OCI-LY7 (cell line): Measurements from ENCODE around the gene CADM2. TPM values are rescaled to one million over a fixed set of nuclear protein-coding genes. Genes with fewer than 3 reads are reported as not detected.

Source experiments
- BruUV-seq: library from RNA; stranded (reverse); fragments of 400-500 nt; replicated peaks from 2 replicates; lab custom pipeline; 2021; lab: Mats Ljungman, UMichigan
- CTCF ChIA-PET: fragments of 300-600 bp; sonication (Branson Sonifier 250); formaldehyde crosslinking; loops from one replicate; lab custom pipeline; 2022; ENCODE audit warnings: antibody characterized with exemption; ENCODE audit not compliant: unreplicated experiment; lab: Charles Lee
- POLR2A ChIA-PET: fragments of 300-600 bp; sonication (Branson Sonifier 250); formaldehyde crosslinking; loops from one replicate; lab custom pipeline; 2022; ENCODE audit warnings: antibody characterized with exemption; lab: Charles Lee
- DNase-seq: peaks from one replicate; pipeline ENCODE4 v3.0.0-alpha.2; 2015; ENCODE audit warnings: low spot score
- H2AFZ ChIP-seq: fragments of 200-600 bp; sonication (generic), shearing (Covaris generic); 2 replicates; pipeline ENCODE4 v1.6.1; 2014; ENCODE audit warnings: mild to moderate bottlenecking, antibody characterized with exemption, low read length, moderate library complexity
- H3K27ac ChIP-seq: fragments of 200-600 bp; sonication (generic); 2 replicates; pipeline ENCODE4 v1.5.1; 2014; ENCODE audit warnings: mixed run types, low read depth, mild to moderate bottlenecking, moderate library complexity, low read length, inconsistent platforms; ENCODE audit not compliant: poor library complexity, severe bottlenecking
- H3K36me3 ChIP-seq: fragments of 200-600 bp; sonication (generic); 2 replicates; pipeline ENCODE4 v1.6.1; 2014; ENCODE audit warnings: mild to moderate bottlenecking, antibody characterized with exemption, low read length, moderate library complexity, mixed read lengths; ENCODE audit not compliant: insufficient read depth
- H3K4me1 ChIP-seq: fragments of 200-600 bp; sonication (generic); 2 replicates; pipeline ENCODE4 v1.5.1; 2014; ENCODE audit warnings: mild to moderate bottlenecking, low read length; ENCODE audit not compliant: insufficient read depth, poor library complexity, severe bottlenecking
- H3K4me2 ChIP-seq: fragments of 200-600 bp; sonication (generic); 2 replicates; pipeline ENCODE4 v1.6.1; 2014; ENCODE audit warnings: mild to moderate bottlenecking, low read length
- H3K4me3 ChIP-seq: fragments of 200-600 bp; sonication (generic); 2 replicates; pipeline ENCODE4 v1.5.1; 2014; ENCODE audit warnings: mild to moderate bottlenecking, low read depth, low read length; ENCODE audit not compliant: poor library complexity, severe bottlenecking
- H3K79me2 ChIP-seq: fragments of 200-600 bp; sonication (generic); 2 replicates; pipeline ENCODE4 v1.6.1; 2016; ENCODE audit warnings: low read depth, mild to moderate bottlenecking, low read length, moderate library complexity, mixed read lengths; ENCODE audit not compliant: insufficient read depth
- H3K9me2 ChIP-seq: fragments of 200-600 bp; sonication (generic); 2 replicates; pipeline ENCODE4 v1.6.1; 2016; ENCODE audit warnings: mild to moderate bottlenecking, low read length, mixed read lengths; ENCODE audit not compliant: insufficient read depth
- H3K9me3 ChIP-seq: fragments of 200-600 bp; sonication (generic); 2 replicates; pipeline ENCODE4 v1.6.1; 2014; ENCODE audit warnings: mild to moderate bottlenecking, mixed run types, low read length, mixed read lengths
- H4K20me1 ChIP-seq: fragments of 200-600 bp; sonication (generic); 2 replicates; pipeline ENCODE4 v1.6.1; 2014; ENCODE audit warnings: mild to moderate bottlenecking, antibody characterized with exemption, low read length, moderate library complexity, mixed read lengths; ENCODE audit not compliant: insufficient read depth
- CTCF ChIP-seq: fragments of 200-600 bp; sonication (generic); conservative IDR thresholded peaks from 2 replicates; pipeline ENCODE4 v1.5.1; 2014; ENCODE audit warnings: mild to moderate bottlenecking, antibody characterized with exemption, low read length, moderate library complexity, mixed read lengths
- EZH2phosphoT487 ChIP-seq: fragments of 200-600 bp; sonication (generic); IDR thresholded peaks from 2 replicates; pipeline ENCODE4 v1.6.1; 2018; ENCODE audit warnings: low read depth, borderline replicate concordance, mild to moderate bottlenecking, mixed run types, antibody characterized with exemption, low read length, moderate library complexity, mixed read lengths
- intact Hi-C: fragments of 100-400 bp; cut with micrococcal nuclease; formaldehyde crosslinking; loops from one replicate; pipeline ENCODE4 v1.10.0; 2022; ENCODE audit not compliant: unreplicated experiment
- total RNA-seq, 2 experiments: library from RNA; depleted of rRNA in 1 of 2; stranded (reverse); fragments of >200 nt in 1 of 2; shearing (Covaris generic) in 1 of 2; gene quantifications; 2 replicates each; pipeline ENCODE4 v1.2.3, GENCODE V29; 2014 to 2022

The CADM2 gene
- total RNA-seq, 2 experiments from 2014 or later: not detected

GRCh38 chr3:84925571-84925970 lies 33.2 kb upstream of the CADM2 start:
- H3K4me2 ChIP-seq: no peak overlapping the region
- no peaks in the 10 kb centered on the region for H3K36me3 ChIP-seq
- POLR2A ChIA-PET: interaction anchor here (0.7 kb wide), 1 partner anchor 71 kb away, joined by 3 read pairs; no protein-coding TSS in a partner anchor
- H2AFZ ChIP-seq: no peak overlapping the region
- H3K9me2 ChIP-seq: no peaks in the 10 kb centered on the region
- H3K79me2 ChIP-seq: no peaks in the 10 kb centered on the region
- CTCF ChIA-PET: no interaction called here
- no TSS peak for BruUV-seq
- H3K4me3 ChIP-seq: no peak overlapping the region
- TF ChIP-seq CTCF (no peak), EZH2phosphoT487 (no peak)
- H3K9me3 ChIP-seq: no peaks in the 10 kb centered on the region
- no peaks in the 10 kb centered on the region for H3K4me1 ChIP-seq
- no peak overlapping the region for H3K27ac ChIP-seq
- intact Hi-C loops: no loop called here
- no peak for DNase-seq
- no peaks in the 10 kb centered on the region for H4K20me1 ChIP-seq

- Histone ChIP-seq H3K79me2 (no peaks in the 10 kb centered on the region), H3K9me3 (no peaks in the 10 kb centered on the region), H2AFZ (no peak overlapping the region), H3K4me3 (no peak overlapping the region), H4K20me1 (no peaks in the 10 kb centered on the region), H3K4me1 (no peaks in the 10 kb centered on the region), H3K27ac (no peak overlapping the region), H3K4me2 (no peak overlapping the region), H3K36me3 (no peaks in the 10 kb centered on the region), H3K9me2 (no peaks in the 10 kb centered on the region)
- TF ChIP-seq EZH2phosphoT487: no peak
- CTCF ChIA-PET: no interaction called here
- POLR2A ChIA-PET: interaction anchor here (0.7 kb wide), 1 partner anchor 290 kb away, joined by 3 read pairs; no protein-coding TSS in a partner anchor
- BruUV-seq: no TSS peak
- intact Hi-C loops: no loop called here
- no peak for DNase-seq
Observed at GRCh38 chr3:84943379-84943778, 15.4 kb upstream of the CADM2 start.

- POLR2A ChIA-PET: no interaction called here
- no peaks in the 10 kb centered on the region for H3K9me3 ChIP-seq
- H3K4me2 ChIP-seq: no peak overlapping the region
- no peaks in the 10 kb centered on the region for H4K20me1 ChIP-seq
- CTCF ChIA-PET: no interaction called here
- no peaks in the 10 kb centered on the region for H3K9me2 ChIP-seq
- no peak overlapping the region for H3K4me3 ChIP-seq
- no peak overlapping the region for H2AFZ ChIP-seq
- intact Hi-C loops: no loop called here
- DNase-seq: no peak
- H3K27ac ChIP-seq: no peak overlapping the region
- no TSS peak for BruUV-seq
- no peaks in the 10 kb centered on the region for H3K36me3 ChIP-seq
- H3K4me1 ChIP-seq: no peaks in the 10 kb centered on the region
- no peak for TF ChIP-seq CTCF
- no peak for TF ChIP-seq EZH2phosphoT487
- H3K79me2 ChIP-seq: no peaks in the 10 kb centered on the region
Observed at GRCh38 chr3:84946240-84946639, 12.5 kb upstream of the CADM2 start.
